Sigmoid colon (tissue), 7 donors: ENCODE results near the gene SPARCL1. TPM values are rescaled to one million over a fixed set of nuclear protein-coding genes. Genes with fewer than 3 reads are reported as not detected.
"Not testable (repeated sequence)": the region's sequence is repeated elsewhere in the genome, so short reads cannot be mapped to it uniquely, and the experiment has no call there.

ENCODE experiments used
- DNase-seq: peaks from one replicate; pipeline ENCODE4 v3.0.0-alpha.2; 2019
- H3K27ac ChIP-seq, 4 donors: fragments of 200-600 bp; sonication (generic); one replicate each; pipeline ENCODE4 v1.5.1; 2016 to 2019; ENCODE audit warnings: mild to moderate bottlenecking in 1 of 4
- H3K27me3 ChIP-seq, 3 donors: fragments of 200-600 bp; sonication (generic); one replicate each; pipeline ENCODE4 v1.5.1; 2019; ENCODE audit warnings: mild to moderate bottlenecking in 1 of 3
- H3K36me3 ChIP-seq, 4 donors: fragments of 200-600 bp; sonication (generic); one replicate each; pipeline ENCODE4 v1.5.1; 2016 to 2019
- H3K4me1 ChIP-seq, 4 donors: fragments of 200-600 bp; sonication (generic); one replicate each; pipeline ENCODE4 v1.5.1; 2017 to 2019
- H3K4me3 ChIP-seq, 4 donors: fragments of 200-600 bp; sonication (generic); one replicate each; pipeline ENCODE4 v1.5.1; 2017 to 2019; ENCODE audit warnings: mild to moderate bottlenecking in 2 of 4, moderate library complexity in 1 of 4
- H3K9me3 ChIP-seq, 4 donors: fragments of 200-600 bp in 3 of 4; sonication (generic) in 3 of 4; one replicate each; pipeline versions ENCODE4 v1.5.1 to v1.6.1; 2013 to 2019
- CTCF ChIP-seq, 4 experiments: fragments of 450-650 bp in 3 of 4; fragments of 200-600 bp in 1 of 4; IDR thresholded peaks; one replicate each; pipeline ENCODE4 v1.5.1; 2016 to 2019; ENCODE audit warnings: antibody characterized with exemption in 4 of 4, mild to moderate bottlenecking in 3 of 4, moderate library complexity in 2 of 4
- EP300 ChIP-seq, 4 donors: sonication (generic); formaldehyde crosslinking; IDR thresholded peaks; one replicate each; pipeline ENCODE4 v1.6.1; 2017; ENCODE audit warnings: antibody characterized with exemption in 4 of 4
- POLR2A ChIP-seq, 2 donors: fragments of 450-650 bp; IDR thresholded peaks; one replicate each; pipeline ENCODE4 v1.6.1; 2016; ENCODE audit warnings: antibody characterized with exemption in 2 of 2, mild to moderate bottlenecking in 2 of 2, moderate library complexity in 2 of 2
- POLR2AphosphoS5 ChIP-seq, 4 donors: sonication (generic); formaldehyde crosslinking; IDR thresholded peaks; one replicate each; pipeline ENCODE4 v1.6.1; 2017; ENCODE audit warnings: antibody characterized with exemption in 4 of 4
- WGBS, 2 donors: extraction: QIAGEN DNeasy Blood & Tissue Kit; methylation state at CpG; one replicate each; pipeline ENCODE4 v1.1.7; 2013; 5-methylcytosine and 5-hydroxymethylcytosine counted together
- intact Hi-C: fragments of 100-400 bp; cut with DNase I; formaldehyde crosslinking; loops from one replicate; pipeline ENCODE4 v1.15.1; 2023
- polyA plus RNA-seq, 3 donors: library from polyadenylated mRNA; stranded (reverse); fragments of 200-250 nt; gene quantifications; one replicate each; pipeline ENCODE4 v1.2.3, GENCODE V29; 2013
- total RNA-seq, 4 donors: library from RNA; depleted of rRNA; stranded (reverse); fragments of >200 nt; gene quantifications; one replicate each; pipeline ENCODE4 v1.1.0, GENCODE V29; 2016
- donor health status: healthy with polysubstance abuse.
- donor health status: Bipolar disorder and iron deficiency.
- donor health status: healthy.

The SPARCL1 gene
- total and polyA plus RNA-seq, 7 donors = 10.4 to 1,386 (median 1,005) TPM

- H3K4me3 ChIP-seq = no peak overlapping the region
- TF ChIP-seq POLR2A (IDR thresholded peaks at IDR 0.05) (no peak), POLR2AphosphoS5 (IDR thresholded peaks at IDR 0.05) (peak in 1 of 4 donors; percentile 5)
- peak overlapping the region in 3 of 4 donors; percentile 52 to 70 (median 61) for H3K27ac ChIP-seq
- H3K27me3 ChIP-seq = no peaks in the 10 kb centered on the region
- DNase-seq = no peak
- 83 to 88% methylated on average over 3 of the region's 3 CpGs for WGBS, 2 donors
- peaks cover 56 to 100% (median 62%) of the 10 kb centered on the region in 4 donors for H3K36me3 ChIP-seq
- no peaks in the 10 kb centered on the region for H3K9me3 ChIP-seq
- intact Hi-C loops = no loop called here
- peaks cover 0 to 60% (median 42%) of the 10 kb centered on the region in 4 donors for H3K4me1 ChIP-seq
These were observed 36.1 kb downstream of the SPARCL1 start for GRCh38 chr4:87493115-87493514.

- H3K27me3 ChIP-seq, H3K9me3 ChIP-seq, DNase-seq, H3K4me3 ChIP-seq, intact Hi-C loops: not testable (repeated sequence)
- peaks cover 59 to 96% (median 61%) of the 10 kb centered on the region in 4 donors for H3K36me3 ChIP-seq
- H3K4me1 ChIP-seq = peaks cover 0 to 52% (median 32%) of the 10 kb centered on the region in 4 donors
- H3K27ac ChIP-seq = peak overlapping the region in 3 of 4 donors; percentile 52 to 70 (median 61)
- WGBS, 2 donors = 88 to 92% methylated on average over 2 of the region's 2 CpGs
These were observed 37.3 kb downstream of the SPARCL1 start for GRCh38 chr4:87491851-87492250.

- no peaks in the 10 kb centered on the region for H3K27me3 ChIP-seq
- intact Hi-C loops = no loop called here
- no peak for TF ChIP-seq CTCF (IDR thresholded peaks at IDR 0.05)
- TF ChIP-seq EP300 (IDR thresholded peaks at IDR 0.05) = no peak
- no peak for TF ChIP-seq POLR2A (IDR thresholded peaks at IDR 0.05)
- TF ChIP-seq POLR2AphosphoS5 (IDR thresholded peaks at IDR 0.05) = peak in 1 of 4 donors; percentile 3
- H3K4me3 ChIP-seq = no peak overlapping the region
- H3K36me3 ChIP-seq = peaks cover 57 to 92% (median 60%) of the 10 kb centered on the region in 4 donors
- WGBS, 2 donors = 84 to 85% methylated on average over 2 of the region's 2 CpGs
- no peaks in the 10 kb centered on the region for H3K9me3 ChIP-seq
- peak overlapping the region in 3 of 4 donors; percentile 52 to 70 (median 61) for H3K27ac ChIP-seq
- peaks cover 0 to 52% (median 32%) of the 10 kb centered on the region in 4 donors for H3K4me1 ChIP-seq
- no peak for DNase-seq
These were observed 37.7 kb downstream of the SPARCL1 start for GRCh38 chr4:87491436-87491835.

GRCh38 chr4:87490664-87491369 is 38.4 kb downstream of the SPARCL1 start:
- Histone ChIP-seq H3K27me3 (no peaks in the 10 kb centered on the region), H3K4me1 (peaks cover 0 to 52% (median 32%) of the 10 kb centered on the region in 4 donors), H3K36me3 (peaks cover 54 to 85% (median 59%) of the 10 kb centered on the region in 4 donors), H3K9me3 (no peaks in the 10 kb centered on the region), H3K27ac (peak overlapping the region in 3 of 4 donors; percentile 56 to 70 (median 62)), H3K4me3 (no peak overlapping the region)
- intact Hi-C loops = no loop called here
- 35 to 41% methylated on average over 1 of the region's 1 CpG for WGBS, 2 donors
- TF ChIP-seq POLR2A (IDR thresholded peaks at IDR 0.05) (no peak), POLR2AphosphoS5 (IDR thresholded peaks at IDR 0.05) (no peak)
- DNase-seq = no peak

GRCh38 chr4:87489678-87490077 is 39.5 kb downstream of the SPARCL1 start:
- Histone ChIP-seq H3K36me3 (peaks cover 44 to 74% (median 56%) of the 10 kb centered on the region in 4 donors), H3K9me3 (no peaks in the 10 kb centered on the region), H3K27me3 (no peaks in the 10 kb centered on the region), H3K4me1 (peaks cover 0 to 52% (median 32%) of the 10 kb centered on the region in 4 donors), H3K27ac (peak overlapping the region in 3 of 4 donors; percentile 56 to 70 (median 62)), H3K4me3 (no peak overlapping the region)
- WGBS, 2 donors = 89 to 90% methylated on average over 2 of the region's 2 CpGs
- DNase-seq = no peak
- intact Hi-C loops = no loop called here
- TF ChIP-seq EP300 (IDR thresholded peaks at IDR 0.05) (no peak), POLR2AphosphoS5 (IDR thresholded peaks at IDR 0.05) (peak in 1 of 4 donors; percentile 13)

GRCh38 chr4:87488666-87489065 is 40.5 kb downstream of the SPARCL1 start:
- intact Hi-C loops, DNase-seq, H3K9me3 ChIP-seq, H3K27me3 ChIP-seq, H3K4me3 ChIP-seq: not testable (repeated sequence)
- Histone ChIP-seq H3K27ac (peak overlapping the region; percentile 32 to 70 (median 59)), H3K36me3 (peaks cover 39 to 64% (median 47%) of the 10 kb centered on the region in 4 donors), H3K4me1 (peaks cover 0 to 43% (median 28%) of the 10 kb centered on the region in 4 donors)
- 50 to 61% methylated on average over 4 of the region's 4 CpGs for WGBS, 2 donors

GRCh38 chr4:87483247-87483646 is 45.9 kb downstream of the SPARCL1 start:
- intact Hi-C loops, DNase-seq, H3K9me3 ChIP-seq, H3K27me3 ChIP-seq, H3K4me3 ChIP-seq, H3K4me1 ChIP-seq, H3K27ac ChIP-seq: not testable (repeated sequence)
- peaks cover 16 to 58% (median 24%) of the 10 kb centered on the region in 4 donors for H3K36me3 ChIP-seq
